Prostate gland (tissue), 2 donors: Measurements from ENCODE around the gene ALPG. TPM values are rescaled to one million over a fixed set of nuclear protein-coding genes. Genes with fewer than 3 reads are reported as not detected.

ENCODE experiments used
- DNase-seq: peaks from one replicate; pipeline ENCODE4 v3.0.0-alpha.2; 2019; ENCODE audit warnings: low spot score
- H3K27ac ChIP-seq, 2 donors: fragments of 200-600 bp; sonication (generic); 2 replicates each; pipeline ENCODE4 v1.5.1; 2017 to 2019
- H3K27me3 ChIP-seq: fragments of 200-600 bp; sonication (generic); replicated peaks from 2 replicates; pipeline ENCODE4 v1.5.1; 2019; ENCODE audit not compliant: insufficient read depth
- H3K36me3 ChIP-seq, 2 donors: fragments of 200-600 bp; sonication (generic); 1 replicate in 1 of 2; 2 replicates in 1 of 2; pipeline versions ENCODE4 v1.5.1 to v1.8.1; 2017 to 2019
- H3K4me1 ChIP-seq: fragments of 200-600 bp; sonication (generic); replicated peaks from 2 replicates; pipeline ENCODE4 v1.5.1; 2019
- H3K4me3 ChIP-seq, 2 donors: fragments of 200-600 bp; sonication (generic); 2 replicates each; pipeline ENCODE4 v1.5.1; 2017 to 2019
- H3K9me3 ChIP-seq: fragments of 200-600 bp; sonication (generic); 2 replicates; pipeline ENCODE4 v1.5.1; 2017
- CTCF ChIP-seq, 4 experiments: fragments of 200-600 bp in 2 of 4; fragments of 450-650 bp in 2 of 4; sonication (generic) in 2 of 4; IDR thresholded peaks; 1 replicate in 3 of 4; 2 replicates in 1 of 4; pipeline ENCODE4 v1.5.1; 2016 to 2019; ENCODE audit warnings: antibody characterized with exemption in 4 of 4, mild to moderate bottlenecking in 2 of 4, moderate library complexity in 2 of 4
- POLR2A ChIP-seq: fragments of 450-650 bp; IDR thresholded peaks from one replicate; pipeline ENCODE4 v1.6.1; 2016; ENCODE audit warnings: antibody characterized with exemption, mild to moderate bottlenecking
- POLR2AphosphoS5 ChIP-seq: sonication (generic); formaldehyde crosslinking; IDR thresholded peaks from one replicate; pipeline ENCODE4 v1.6.1; 2017; ENCODE audit warnings: antibody characterized with exemption
- WGBS: methylation state at CpG from one replicate; pipeline ENCODE4 v1.1.5; 2018; 5-methylcytosine and 5-hydroxymethylcytosine counted together
- intact Hi-C: fragments of 100-400 bp; cut with DNase I; formaldehyde crosslinking; loops from one replicate; pipeline ENCODE4 v1.14.2; 2022
- total RNA-seq, 2 donors: library from RNA; depleted of rRNA; stranded (reverse); fragments of >200 nt; gene quantifications; one replicate each; pipeline ENCODE4 v1.1.0, GENCODE V29; 2016

Gene ALPG
- total RNA-seq, 2 donors from 2014 or later = 0.34 TPM; not detected in 1

- no peak for DNase-seq
- Histone ChIP-seq H3K4me1 (no peaks in the 10 kb centered on the region), H3K4me3 (no peak overlapping the region), H3K36me3 (no peaks in the 10 kb centered on the region), H3K27me3 (no peaks in the 10 kb centered on the region), H3K9me3 (no peaks in the 10 kb centered on the region), H3K27ac (no peak overlapping the region)
- TF ChIP-seq POLR2A (no peak), POLR2AphosphoS5 (no peak), CTCF (IDR thresholded peaks at IDR 0.05) (no peak)
- 90% methylated on average over 7 of the region's 7 CpGs for WGBS
- intact Hi-C loops = no loop called here
These were observed 3.7 kb downstream of the ALPG start for GRCh38 chr2:232410238-232410900.

- peaks cover 3% of the 10 kb centered on the region for H3K27me3 ChIP-seq
- no peaks in the 10 kb centered on the region for H3K4me1 ChIP-seq
- H3K27ac ChIP-seq = no peak overlapping the region
- H3K4me3 ChIP-seq = no peak overlapping the region
- 93% methylated on average over 6 of the region's 6 CpGs for WGBS
- TF ChIP-seq POLR2AphosphoS5 = no peak
- TF ChIP-seq CTCF (IDR thresholded peaks at IDR 0.05) = no peak
- TF ChIP-seq POLR2A = no peak
- intact Hi-C loops = no loop called here
- no peak for DNase-seq
- H3K9me3 ChIP-seq = no peaks in the 10 kb centered on the region
- H3K36me3 ChIP-seq = no peaks in the 10 kb centered on the region
These were observed 5.4 kb downstream of the ALPG start for GRCh38 chr2:232411901-232412629.

- DNase-seq = no peak
- peaks cover 3% of the 10 kb centered on the region for H3K27me3 ChIP-seq
These were observed 6.3 kb downstream of the ALPG start for GRCh38 chr2:232412986-232413385.

GRCh38 chr2:232415138-232415690 is 8.6 kb downstream of the ALPG start:
- Histone ChIP-seq H3K36me3 (no peaks in the 10 kb centered on the region), H3K4me3 (no peak overlapping the region), H3K4me1 (no peaks in the 10 kb centered on the region), H3K27me3 (peaks cover 18% of the 10 kb centered on the region), H3K9me3 (no peaks in the 10 kb centered on the region), H3K27ac (no peak overlapping the region)
- no peak for TF ChIP-seq POLR2AphosphoS5
- 85% methylated on average over 8 of the region's 8 CpGs for WGBS
- intact Hi-C loops = no loop called here
- DNase-seq = no peak

More at GRCh38 chr2:232412986-232413385, 6.3 kb downstream of the ALPG start:
- Histone ChIP-seq H3K36me3 (no peaks in the 10 kb centered on the region), H3K4me3 (no peak overlapping the region), H3K4me1 (no peaks in the 10 kb centered on the region), H3K27ac (no peak overlapping the region), H3K9me3 (no peaks in the 10 kb centered on the region)
- intact Hi-C loops = no loop called here
- WGBS = 57% methylated on average over 5 of the region's 5 CpGs
- no peak for TF ChIP-seq POLR2A
- TF ChIP-seq POLR2AphosphoS5 = no peak
- no peak for TF ChIP-seq CTCF (IDR thresholded peaks at IDR 0.05)

- TF ChIP-seq POLR2A = no peak
- no peak for TF ChIP-seq CTCF (IDR thresholded peaks at IDR 0.05)
- TF ChIP-seq POLR2AphosphoS5 = no peak
- 98% methylated on average over 12 of the region's 12 CpGs for WGBS
- H3K27ac ChIP-seq = no peak overlapping the region
- no peaks in the 10 kb centered on the region for H3K36me3 ChIP-seq
- no peak for DNase-seq
- H3K9me3 ChIP-seq = no peaks in the 10 kb centered on the region
- no peaks in the 10 kb centered on the region for H3K4me1 ChIP-seq
- intact Hi-C loops = no loop called here
- no peak overlapping the region for H3K4me3 ChIP-seq
- peaks cover 18% of the 10 kb centered on the region for H3K27me3 ChIP-seq
These were observed 9.3 kb downstream of the ALPG start for GRCh38 chr2:232415736-232416520.
